ENCODE results near the gene NOMO2.
"Not testable (repeated sequence)": the region's sequence is repeated elsewhere in the genome, so short reads cannot be mapped to it uniquely, and the experiment has no call there.

NOMO2 gene

DNA sequence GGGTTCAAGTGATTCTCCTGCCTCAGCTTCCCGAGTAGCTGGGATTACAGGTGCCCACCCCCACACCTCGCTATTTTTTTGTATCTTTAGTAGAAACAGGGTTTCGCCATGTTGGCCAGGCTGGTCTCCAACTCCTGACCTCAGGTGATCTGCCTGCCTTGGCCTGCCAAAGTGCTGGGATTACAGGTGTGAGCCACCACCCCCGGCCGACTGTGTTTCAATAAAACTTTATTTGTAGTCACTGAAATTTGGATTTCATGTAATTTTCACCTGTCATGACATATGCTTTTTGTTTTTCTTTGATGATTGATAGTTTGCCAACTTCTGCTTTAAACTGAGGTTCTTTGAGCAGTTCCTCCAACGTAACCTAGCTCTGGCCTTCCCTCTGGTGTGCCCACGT is 12.0 kb upstream of the NOMO2 start:
- DNase-seq: not testable (repeated sequence)

DNA sequence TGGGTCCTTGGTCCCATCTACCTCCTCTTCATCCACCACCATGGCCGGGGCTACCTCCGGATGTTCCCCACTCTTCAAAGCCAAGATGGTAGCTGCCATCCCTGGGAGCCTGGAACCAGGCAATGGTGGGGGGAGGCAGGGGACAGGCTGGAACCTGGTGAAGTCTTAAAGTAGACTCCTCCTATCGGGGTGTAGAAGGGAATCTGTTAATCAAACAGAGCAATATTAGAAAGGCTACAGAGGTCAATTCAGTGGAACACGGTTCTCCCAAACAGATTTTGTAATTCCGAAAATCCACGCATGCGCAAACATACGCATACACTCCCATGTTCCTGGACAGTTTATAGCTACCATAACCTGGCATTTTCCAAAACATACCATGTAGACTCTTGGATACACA is 11.1 kb upstream of the NOMO2 start:
- DNase-seq: not testable (repeated sequence)

DNA sequence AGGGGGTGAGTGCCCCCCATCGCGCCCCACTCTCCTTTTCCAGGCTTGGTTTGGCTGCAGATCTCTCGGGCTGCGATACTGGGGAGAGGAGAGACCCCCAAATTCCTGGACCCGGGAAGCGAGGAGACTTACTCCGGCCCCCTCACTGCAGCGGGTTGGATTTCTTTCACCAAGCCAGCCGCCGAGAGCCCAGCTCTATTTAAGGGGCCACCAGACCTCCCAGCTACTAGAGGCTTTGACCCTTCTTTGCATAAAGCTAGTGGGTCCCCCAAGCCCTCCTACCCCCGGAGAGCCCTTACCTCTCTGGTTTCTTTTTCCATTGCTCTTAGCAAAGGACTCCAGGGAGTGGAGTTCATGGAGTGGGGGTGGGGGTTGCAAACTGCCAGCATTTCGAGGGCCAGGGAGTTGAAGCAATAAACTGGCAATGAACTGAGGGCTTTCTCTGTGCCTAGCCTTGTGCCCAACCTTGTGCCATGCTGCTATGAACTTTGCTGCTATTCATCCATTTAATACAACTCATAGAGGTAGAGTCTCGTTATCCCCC is 9.5 kb upstream of the NOMO2 start:
- DNase-seq: not testable (repeated sequence)

DNA sequence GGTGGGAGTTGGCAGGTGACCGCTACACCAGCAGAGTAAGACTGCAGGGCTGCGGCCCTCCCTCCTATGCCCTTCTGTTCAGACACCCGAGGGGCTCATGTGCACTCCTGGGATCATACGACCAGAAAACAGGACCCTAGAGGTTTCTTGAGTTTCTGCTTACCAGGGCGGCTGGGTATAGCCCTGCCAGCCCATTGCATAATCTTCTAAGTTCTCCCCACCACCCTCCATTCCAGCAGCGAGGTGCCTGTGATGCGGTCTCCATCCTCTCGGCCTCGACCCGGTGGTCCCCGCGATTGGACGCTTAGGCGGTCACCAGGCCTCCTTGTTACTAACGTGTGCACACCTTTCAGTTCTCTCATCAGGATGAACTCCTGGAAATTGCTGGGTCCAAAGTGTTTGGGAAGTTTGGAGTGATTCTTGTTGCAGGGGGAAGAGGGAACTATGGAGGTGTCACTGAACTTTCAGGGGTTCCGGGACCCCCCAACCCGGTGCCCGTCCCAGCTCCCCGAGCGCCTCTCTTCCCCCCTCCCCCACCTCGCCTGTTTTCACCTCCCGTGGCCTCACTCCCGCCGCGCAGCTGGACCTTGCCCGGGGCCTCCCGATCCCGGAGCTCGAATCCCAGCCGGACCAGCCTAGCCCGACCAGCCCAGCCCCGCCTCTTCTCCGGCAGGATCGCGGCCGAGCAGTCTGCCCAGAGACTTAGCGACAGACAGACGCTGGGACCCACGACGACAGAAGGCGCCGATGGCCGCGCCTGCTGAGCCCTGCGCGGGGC is 8.8 kb upstream of the NOMO2 start:
- DNase-seq: not testable (repeated sequence)

DNA sequence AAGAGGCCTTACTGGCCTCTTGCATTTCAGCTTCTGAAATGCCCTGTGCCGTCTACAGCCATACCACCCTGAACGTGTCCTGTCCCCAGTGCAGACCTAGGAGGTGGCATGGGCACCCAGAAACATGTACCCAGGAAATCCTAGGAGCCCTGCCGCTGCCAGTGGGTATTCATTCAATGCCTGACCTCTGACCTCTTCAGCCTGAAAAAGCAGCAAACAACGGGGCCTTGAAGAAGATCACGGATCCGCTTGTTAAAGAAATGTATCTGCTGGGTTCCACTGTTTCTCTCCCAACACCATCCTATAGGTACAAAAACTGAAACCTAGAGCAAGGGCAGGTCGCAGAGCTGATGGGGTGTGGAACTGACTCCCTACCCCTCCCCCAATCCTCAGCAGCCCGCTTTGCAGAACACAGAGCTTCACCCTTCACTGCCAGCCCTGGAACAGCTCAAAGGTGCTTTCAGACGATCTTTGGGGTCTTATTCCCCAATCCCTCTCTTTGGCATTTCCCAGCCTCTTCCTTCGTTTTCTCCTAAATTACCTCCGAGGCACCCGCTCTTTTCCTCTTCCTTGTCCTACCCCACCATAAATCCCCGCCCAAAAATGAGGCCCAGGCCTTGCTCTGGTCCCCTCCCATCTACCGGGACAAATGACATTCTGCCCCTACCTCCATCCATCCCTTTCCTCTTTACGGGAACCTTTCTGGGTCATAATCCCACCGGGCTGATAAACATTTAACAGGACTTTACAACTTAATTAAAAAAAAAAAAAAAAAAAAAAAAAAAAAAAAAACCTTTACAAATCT is 1.3 kb downstream of the NOMO2 start:
- DNase-seq: not testable (repeated sequence)

DNA sequence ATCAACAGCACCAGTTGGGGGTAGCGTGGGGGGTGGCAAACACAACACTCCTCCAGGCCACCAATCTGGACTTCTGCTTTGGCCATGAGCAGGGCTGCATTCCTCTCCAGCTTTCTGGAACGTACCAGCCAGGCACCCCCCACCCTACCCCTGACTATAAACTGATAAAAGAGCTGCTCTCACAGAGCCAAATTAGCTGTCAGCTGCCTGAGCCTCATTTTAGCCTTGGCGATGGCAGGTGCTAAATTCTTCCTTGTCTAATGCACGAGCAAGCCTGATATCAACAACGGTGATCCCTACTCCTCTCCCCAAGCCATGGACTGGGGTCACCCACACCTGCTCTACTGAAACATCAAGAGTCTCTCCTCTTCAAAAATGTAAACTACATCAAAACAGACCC is 8.2 kb downstream of the NOMO2 start:
- DNase-seq: not testable (repeated sequence)

DNA sequence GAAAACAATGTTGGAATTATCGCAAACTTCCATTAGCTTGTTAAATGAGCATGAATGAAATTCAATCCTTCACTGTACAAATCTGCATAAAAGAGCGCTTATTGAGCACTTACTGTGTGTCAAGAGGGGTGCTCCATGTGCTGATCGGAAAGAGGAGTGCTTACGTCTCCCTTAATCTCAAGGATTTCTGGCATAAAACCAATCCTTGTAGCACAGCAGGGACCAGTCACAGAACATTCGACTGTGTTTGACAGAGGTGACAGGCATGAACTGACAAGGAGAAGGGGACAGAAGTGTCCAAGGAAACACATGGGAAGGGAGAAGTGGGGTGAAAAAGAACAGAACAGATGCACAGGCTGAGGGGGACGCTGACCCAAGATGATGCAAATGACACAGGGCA is 14.5 kb downstream of the NOMO2 start:
- DNase-seq: not testable (repeated sequence)

DNA sequence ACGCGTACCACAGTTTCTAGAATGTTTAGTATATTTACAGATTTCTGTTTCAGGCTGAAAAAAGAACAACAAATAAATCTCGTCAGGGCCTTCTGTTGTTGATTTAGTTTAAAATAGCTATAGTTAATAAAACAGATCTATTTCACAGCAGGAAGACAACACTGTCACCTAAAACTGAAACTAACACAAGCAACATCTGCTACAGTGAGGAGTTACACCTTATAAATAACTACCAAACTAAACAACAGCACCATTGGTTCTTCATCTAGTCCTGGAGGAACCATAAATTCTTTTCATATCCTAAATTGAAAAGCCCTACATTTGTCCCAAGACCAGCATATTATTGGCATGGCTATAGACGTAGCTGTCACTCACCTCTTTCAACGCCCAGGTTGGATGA is 15.0 kb downstream of the NOMO2 start:
- DNase-seq: not testable (repeated sequence)

DNA sequence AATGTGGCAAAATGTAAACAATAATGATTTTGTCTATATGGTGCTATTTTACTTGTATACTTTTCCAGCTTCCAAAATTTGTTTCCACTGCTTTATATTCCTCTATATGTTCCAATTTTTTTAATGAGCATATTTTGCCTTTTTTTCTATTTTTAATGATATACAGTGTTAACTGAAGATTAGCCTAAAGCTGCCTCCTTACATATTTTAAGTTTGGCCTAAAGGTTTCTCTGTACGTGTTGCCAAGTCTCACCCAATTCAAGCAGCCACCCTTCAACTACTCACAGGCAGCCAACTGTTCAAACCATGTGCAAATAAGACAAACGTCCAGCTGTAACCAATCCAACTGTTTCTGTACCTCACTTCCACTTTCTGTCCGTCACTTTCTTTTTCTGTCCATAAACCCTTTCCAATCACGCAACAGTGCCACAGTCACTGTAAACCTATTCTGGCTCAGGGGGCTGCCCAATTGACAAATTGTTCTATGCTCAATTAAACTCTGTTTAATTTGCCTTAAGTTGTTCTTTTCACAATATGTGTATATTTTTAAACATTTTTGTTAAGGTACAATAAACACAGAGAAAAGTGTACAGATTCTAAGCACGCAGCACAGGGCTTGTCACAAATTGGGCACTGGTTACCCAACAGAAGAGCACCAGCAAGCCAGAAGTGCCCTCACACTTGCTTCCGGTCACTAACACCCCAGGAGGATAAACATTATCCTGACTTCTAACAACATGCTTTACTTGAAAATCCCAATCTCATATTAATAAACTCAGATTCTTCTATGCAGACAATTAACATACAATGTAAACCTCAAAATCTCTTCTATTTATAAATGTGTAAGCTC is 17.4 kb downstream of the NOMO2 start:
- DNase-seq: not testable (repeated sequence)

DNA sequence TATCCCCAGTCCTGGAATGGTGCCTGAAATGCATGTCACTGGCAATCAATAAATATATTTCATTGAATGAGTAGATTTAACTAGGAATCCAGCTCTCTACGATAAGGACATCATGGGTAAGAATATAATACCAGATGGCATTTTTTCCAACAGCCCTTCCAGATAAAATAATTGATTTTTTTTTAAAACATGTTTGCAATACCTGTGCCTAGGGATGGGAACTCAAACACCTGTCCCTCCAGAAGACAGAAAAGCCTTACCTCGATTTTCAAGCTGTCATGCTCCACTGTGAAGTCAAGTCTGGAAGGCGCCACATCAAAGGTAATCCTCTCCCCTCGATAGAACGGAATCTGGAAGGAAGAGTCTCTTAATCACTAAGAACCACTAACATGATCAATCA is 20.0 kb downstream of the NOMO2 start:
- not testable (repeated sequence) for DNase-seq

DNA sequence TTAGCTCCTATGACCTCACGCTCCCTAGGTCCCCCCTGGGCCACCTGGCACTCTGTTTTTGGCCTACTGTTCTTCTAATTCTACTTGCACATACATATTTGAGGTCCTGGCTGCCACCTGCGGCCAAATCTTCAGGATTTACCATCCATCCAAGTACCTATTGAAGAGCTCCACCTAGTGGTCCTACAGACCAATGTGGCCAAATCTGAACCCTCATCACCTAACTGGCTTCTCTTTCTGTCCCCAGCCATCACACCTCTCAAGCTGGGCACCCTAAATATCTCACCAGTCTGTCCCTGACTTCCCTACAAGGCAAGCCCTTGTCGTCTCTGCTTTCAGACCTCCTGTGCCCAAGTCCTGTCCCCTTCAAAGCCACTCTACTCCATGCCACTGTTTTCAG is 24.9 kb downstream of the NOMO2 start:
- not testable (repeated sequence) for DNase-seq

DNA sequence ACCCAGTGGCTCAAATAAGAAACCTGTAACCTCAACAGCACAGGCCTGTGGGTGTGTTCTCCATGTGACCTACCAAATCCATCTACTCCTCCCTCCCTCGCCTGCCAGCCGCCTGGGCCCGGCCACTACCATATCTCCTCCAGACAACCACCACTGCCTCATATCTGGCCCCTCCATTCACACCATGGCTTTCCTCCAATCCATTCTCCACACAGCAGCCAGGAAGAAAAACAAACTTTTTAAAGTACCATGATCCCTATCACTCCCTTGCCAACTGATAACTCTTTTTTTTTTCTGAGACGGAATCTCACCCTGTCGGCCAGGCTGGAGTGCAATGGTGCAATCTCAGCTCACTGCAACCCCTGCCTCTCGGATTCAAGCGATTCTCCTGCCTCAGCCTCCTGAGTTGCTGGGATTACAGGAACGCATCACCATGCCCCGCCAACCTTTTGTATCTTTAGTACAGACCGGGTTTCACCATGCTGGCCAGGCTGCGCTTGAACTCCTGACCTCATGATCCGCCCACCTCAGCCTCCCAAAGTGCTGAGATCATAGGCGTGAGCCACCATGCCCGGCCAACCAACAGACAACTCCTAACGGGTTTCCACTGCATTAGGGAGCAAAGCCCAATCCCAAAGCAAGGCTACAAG is 26.3 kb downstream of the NOMO2 start:
- DNase-seq: not testable (repeated sequence)

DNA sequence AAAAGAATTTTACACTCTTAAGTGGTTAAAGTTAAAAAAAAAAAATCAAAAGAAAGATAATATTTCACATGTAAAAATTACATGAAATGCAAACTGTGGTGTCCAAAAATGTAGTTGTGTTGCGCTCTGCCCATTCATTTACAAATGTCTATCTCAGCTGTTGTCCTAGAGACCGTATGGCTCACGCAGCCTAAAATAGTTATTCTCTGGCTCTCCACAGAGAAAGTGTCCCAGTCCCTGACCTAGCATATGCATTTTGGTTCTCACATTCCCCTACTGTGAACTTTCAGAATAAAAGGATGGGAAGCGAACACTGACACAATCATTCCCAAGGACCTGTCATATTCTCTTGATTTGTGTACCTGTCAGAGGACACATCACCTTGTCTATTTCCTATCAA is 27.6 kb downstream of the NOMO2 start:
- DNase-seq: not testable (repeated sequence)

DNA sequence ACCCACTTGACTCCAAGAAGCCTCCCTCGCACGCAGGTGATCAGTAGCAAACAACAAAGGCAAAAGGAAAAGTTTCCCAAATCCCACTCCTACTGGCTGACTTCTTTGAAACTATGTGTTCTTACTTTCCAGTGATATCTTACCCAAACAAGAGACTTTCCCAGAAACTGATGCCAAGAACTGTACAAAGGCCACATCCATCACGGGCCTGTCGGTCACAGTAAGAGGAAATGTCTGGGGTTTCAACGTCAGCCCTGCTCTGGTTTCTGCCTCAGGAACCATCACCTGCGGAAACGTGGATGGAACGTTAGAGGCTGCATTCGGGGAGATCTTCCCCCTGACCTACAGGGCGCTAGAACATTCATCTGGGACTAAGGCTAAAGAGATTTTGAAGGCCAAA is 30.6 kb downstream of the NOMO2 start:
- not testable (repeated sequence) for DNase-seq

DNA sequence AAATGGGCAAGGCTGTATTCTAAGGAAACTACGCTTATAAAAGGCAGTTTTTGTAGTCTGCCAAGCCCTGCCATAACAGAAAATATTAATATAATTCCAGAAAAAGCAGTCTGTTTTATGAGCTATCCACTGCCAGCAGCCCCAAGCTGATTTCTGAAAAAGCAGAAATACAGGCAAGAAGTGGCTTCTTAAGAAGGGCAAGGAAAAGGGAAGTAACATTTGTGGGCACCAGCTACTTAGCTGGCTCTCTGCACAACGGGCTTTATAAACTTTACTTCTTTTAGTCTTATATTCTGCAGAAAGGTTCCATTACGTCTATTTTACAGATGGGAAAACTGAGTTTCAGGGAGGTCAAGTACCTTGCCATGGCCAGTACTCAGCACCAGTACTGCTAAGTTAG is 31.6 kb downstream of the NOMO2 start:
- not testable (repeated sequence) for DNase-seq

DNA sequence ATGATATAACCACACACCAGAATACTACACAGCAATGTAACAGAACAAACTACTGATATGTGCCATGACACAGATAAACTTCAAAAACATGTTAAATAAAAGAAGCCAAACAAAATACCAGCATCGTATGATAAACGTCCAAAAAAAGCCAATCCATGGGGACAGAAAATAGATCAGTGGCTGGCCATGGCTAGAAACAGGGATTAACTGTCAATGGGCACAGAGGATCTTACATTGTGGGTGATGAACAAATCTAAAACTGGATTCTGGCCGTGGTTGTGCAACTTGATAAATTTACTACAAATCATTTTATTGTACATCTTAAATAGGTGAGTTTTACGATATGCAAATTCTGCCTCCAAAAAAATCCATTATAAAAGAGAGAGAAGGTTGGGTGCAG is 35.4 kb downstream of the NOMO2 start:
- DNase-seq: not testable (repeated sequence)

DNA sequence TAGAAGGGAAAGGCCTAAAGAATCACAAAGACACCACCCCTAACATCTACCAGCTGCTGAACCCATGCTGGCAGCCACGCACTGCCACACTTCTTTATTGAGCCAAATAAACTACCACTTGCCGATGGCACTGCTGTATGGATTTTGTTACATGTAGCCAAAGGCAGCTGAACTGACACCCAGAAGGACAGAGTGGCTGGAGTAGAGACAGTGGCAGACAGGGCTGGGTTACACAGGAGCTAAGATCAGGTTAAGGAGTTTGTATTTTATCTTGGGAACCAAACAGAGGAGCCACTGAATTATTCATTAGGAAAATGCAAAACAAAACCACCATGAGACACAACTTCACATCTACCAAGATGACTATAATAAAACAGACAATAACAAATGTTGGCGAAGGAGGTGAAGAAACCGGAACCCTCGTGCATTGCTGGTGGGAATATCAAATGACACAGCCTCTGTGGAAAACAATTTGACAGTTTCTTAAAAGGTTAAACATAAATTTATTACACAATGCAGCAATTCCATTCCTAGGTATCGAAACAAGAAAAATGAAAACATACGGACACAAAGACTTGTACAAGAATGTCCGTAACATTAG is 35.9 kb downstream of the NOMO2 start:
- DNase-seq: not testable (repeated sequence)

DNA sequence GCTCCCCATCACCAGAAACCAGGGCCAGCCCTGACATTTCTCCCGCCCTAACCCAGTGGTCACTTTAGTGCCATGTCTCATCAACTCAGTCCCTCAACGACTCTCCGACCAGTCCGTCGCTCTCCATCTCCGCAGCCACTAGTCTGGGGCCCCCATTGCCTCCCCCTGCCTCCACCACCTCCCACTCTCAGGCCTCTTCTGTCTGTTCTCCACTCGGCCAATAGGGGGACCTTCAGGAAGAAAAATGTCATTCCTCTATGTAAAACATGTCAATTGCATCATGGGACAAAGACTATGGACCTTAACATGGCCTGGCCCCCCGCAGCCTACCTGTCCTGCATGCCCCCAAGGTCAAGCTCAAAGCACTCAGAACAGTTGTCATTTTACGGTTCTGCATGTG is 39.3 kb downstream of the NOMO2 start:
- not testable (repeated sequence) for DNase-seq

DNA sequence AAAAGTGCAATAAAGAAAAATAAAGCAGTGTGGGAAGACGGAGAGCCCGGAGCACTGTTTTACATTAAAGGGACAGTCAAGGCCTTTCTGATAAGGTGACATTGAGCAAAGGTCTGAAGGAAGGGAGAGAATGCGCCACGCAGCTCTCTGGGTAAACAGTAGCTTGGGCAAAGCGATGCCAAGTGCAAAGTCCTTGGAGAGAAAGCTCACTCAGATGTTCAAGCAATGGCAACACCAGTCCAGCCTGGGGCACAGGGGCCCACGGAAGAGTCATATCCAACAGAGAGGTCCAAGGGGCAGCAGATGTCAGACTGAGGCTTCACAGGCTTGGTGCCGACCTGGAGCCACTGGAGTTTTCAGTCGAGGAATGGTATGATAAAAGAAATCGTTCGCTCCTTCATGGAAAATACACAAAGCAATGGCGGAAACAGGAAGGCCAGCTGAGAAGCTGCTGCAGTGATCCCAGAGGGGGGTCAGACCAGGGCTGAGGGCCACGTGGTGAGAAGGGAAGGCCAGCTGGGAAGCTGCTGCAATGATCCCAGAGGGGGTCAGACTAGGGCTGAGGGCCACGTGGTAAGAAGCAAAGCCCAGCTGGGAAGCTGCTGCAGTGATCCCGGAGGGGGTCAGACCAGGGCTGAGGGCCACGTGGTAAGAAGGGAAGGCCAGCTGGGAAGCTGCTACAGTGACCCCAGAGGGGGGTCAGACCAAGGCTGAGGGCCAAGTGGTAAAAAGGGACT is 40.3 kb downstream of the NOMO2 start:
- DNase-seq: not testable (repeated sequence)

DNA sequence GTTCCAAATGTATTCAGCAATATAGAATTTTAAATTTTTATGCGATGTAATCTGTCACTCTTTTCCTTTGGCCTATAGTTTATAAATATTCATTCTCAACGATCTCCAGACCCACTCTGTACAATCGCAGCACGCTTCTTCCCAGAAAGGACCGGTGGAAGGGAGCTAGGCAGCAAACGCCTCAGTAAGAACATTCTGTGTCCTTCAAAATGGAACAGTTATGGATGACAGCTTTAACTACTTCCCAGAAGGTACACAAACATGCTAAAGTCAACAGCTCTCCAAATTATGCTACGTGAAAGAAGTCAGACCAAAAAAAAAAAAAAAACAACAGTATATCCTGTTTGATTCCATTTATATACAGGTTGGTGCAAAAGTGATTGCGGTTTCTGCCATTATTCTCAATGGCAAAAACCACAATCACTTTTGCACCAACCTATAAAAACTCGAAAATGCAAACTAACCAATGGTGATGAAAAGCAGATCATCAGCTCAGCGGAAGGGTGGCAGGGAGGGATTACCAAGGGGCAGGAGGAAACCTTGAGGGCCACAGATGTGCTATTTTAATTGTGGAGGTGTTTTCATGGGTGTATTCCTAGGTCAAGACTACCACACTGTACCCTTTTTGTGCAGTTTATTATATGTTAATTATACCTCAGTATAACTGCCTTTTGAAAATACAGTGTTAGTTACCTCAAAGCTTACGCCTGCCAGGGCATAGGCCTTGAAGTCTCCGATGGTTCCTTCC is 43.2 kb downstream of the NOMO2 start:
- DNase-seq: not testable (repeated sequence)

Measured in NCI-H345 (cell line).